H9 (cell line): ENCODE measurements around the gene PBX4. TPM values are rescaled to one million over a fixed set of nuclear protein-coding genes. Genes with fewer than 3 reads are reported as not detected.

Source experiments
- DNase-seq: peaks from one replicate; pipeline ENCODE4 v3.0.0-alpha.2; 2017
- H2AFZ ChIP-seq: one replicate; pipeline ENCODE4 v1.6.1; 2013; ENCODE audit warnings: mild to moderate bottlenecking, low read length, control low read depth, moderate library complexity
- H2AK5ac ChIP-seq: 2 replicates; pipeline ENCODE4 v1.6.1; 2013; ENCODE audit warnings: low read length, control low read depth, mixed read lengths; ENCODE audit not compliant: insufficient read length
- H2BK120ac ChIP-seq: one replicate; pipeline ENCODE4 v1.6.1; 2013; ENCODE audit warnings: low read depth, mild to moderate bottlenecking, low read length, control low read depth, inconsistent platforms; ENCODE audit not compliant: poor library complexity, severe bottlenecking
- H2BK12ac ChIP-seq: 2 replicates; pipeline ENCODE4 v1.6.1; 2013; ENCODE audit warnings: low read length, control low read depth, mixed read lengths, low read depth; ENCODE audit not compliant: insufficient read length
- H2BK15ac ChIP-seq: 2 replicates; pipeline ENCODE4 v1.6.1; 2013; ENCODE audit warnings: low read depth, low read length, control low read depth
- H2BK20ac ChIP-seq: one replicate; pipeline ENCODE4 v1.6.1; 2013; ENCODE audit warnings: low read depth, mild to moderate bottlenecking, low read length, control low read depth, inconsistent platforms; ENCODE audit not compliant: poor library complexity, severe bottlenecking
- H2BK5ac ChIP-seq: 2 replicates; pipeline ENCODE4 v1.6.1; 2013; ENCODE audit warnings: low read length, control low read depth, mixed read lengths; ENCODE audit not compliant: insufficient read length
- H3K14ac ChIP-seq: 2 replicates; pipeline ENCODE4 v1.6.1; 2013; ENCODE audit warnings: low read length, control low read depth; ENCODE audit not compliant: insufficient read depth
- H3K18ac ChIP-seq: 2 replicates; pipeline ENCODE4 v1.6.1; 2013; ENCODE audit warnings: low read depth, mild to moderate bottlenecking, mixed read lengths, low read length, control low read depth; ENCODE audit not compliant: insufficient read length
- H3K23ac ChIP-seq: 2 replicates; pipeline ENCODE4 v1.6.1; 2013; ENCODE audit warnings: low read length, control low read depth, mixed read lengths, low read depth; ENCODE audit not compliant: insufficient read length
- H3K23me2 ChIP-seq: 2 replicates; pipeline ENCODE4 v1.6.1; 2013; ENCODE audit warnings: low read depth, mild to moderate bottlenecking, mixed read lengths, low read length, control low read depth; ENCODE audit not compliant: insufficient read length, poor library complexity, severe bottlenecking
- H3K27ac ChIP-seq: 2 replicates; pipeline ENCODE4 v1.5.1; 2013; ENCODE audit warnings: low read length, control low read depth, mixed read lengths, low read depth; ENCODE audit not compliant: insufficient read length
- H3K27me3 ChIP-seq: 2 replicates; pipeline ENCODE4 v1.6.1; 2013; ENCODE audit warnings: low read length, control low read depth, inconsistent platforms; ENCODE audit not compliant: insufficient read depth
- H3K4ac ChIP-seq: 2 replicates; pipeline ENCODE4 v1.6.1; 2013; ENCODE audit warnings: low read depth, mild to moderate bottlenecking, control low read depth, inconsistent platforms, low read length, moderate library complexity
- H3K4me1 ChIP-seq: 2 replicates; pipeline ENCODE4 v1.6.1; 2013; ENCODE audit warnings: low read length, control low read depth, inconsistent platforms; ENCODE audit not compliant: insufficient read depth
- H3K4me2 ChIP-seq: 2 replicates; pipeline ENCODE4 v1.6.1; 2013; ENCODE audit warnings: low read length, control low read depth, mixed read lengths; ENCODE audit not compliant: insufficient read length, insufficient read depth
- H3K56ac ChIP-seq: 2 replicates; pipeline ENCODE4 v1.6.1; 2013; ENCODE audit warnings: low read depth, mild to moderate bottlenecking, mixed read lengths, low read length, control low read depth; ENCODE audit not compliant: insufficient read length
- H3K79me1 ChIP-seq: 2 replicates; pipeline ENCODE4 v1.6.1; 2013; ENCODE audit warnings: low read depth, mild to moderate bottlenecking, moderate library complexity, low read length, control low read depth, inconsistent platforms; ENCODE audit not compliant: insufficient read depth, poor library complexity, severe bottlenecking
- H3K79me2 ChIP-seq: 2 replicates; pipeline ENCODE4 v1.6.1; 2013; ENCODE audit warnings: low read length, control low read depth, inconsistent platforms; ENCODE audit not compliant: insufficient read depth
- H3K9ac ChIP-seq: 2 replicates; pipeline ENCODE4 v1.6.1; 2013; ENCODE audit warnings: low read length, control low read depth, mixed read lengths; ENCODE audit not compliant: insufficient read length; ENCODE audit errors: extremely low read depth
- H3K9me3 ChIP-seq: one replicate; pipeline ENCODE4 v1.6.1; 2013; ENCODE audit warnings: low read depth, low read length, inconsistent platforms; ENCODE audit not compliant: control insufficient read depth
- H3T11ph ChIP-seq: one replicate; pipeline ENCODE4 v1.6.1; 2013; ENCODE audit warnings: mild to moderate bottlenecking, low read length, control low read depth, inconsistent platforms
- H4K20me1 ChIP-seq: one replicate; pipeline ENCODE4 v1.6.1; 2013; ENCODE audit not compliant: control insufficient read depth, insufficient read length, insufficient read depth
- H4K5ac ChIP-seq: 2 replicates; pipeline ENCODE4 v1.6.1; 2013; ENCODE audit warnings: low read depth, mild to moderate bottlenecking, mixed read lengths, low read length, control low read depth; ENCODE audit not compliant: insufficient read length
- H4K8ac ChIP-seq: replicated peaks from 2 replicates; pipeline ENCODE4 v1.6.1; 2013; ENCODE audit warnings: low read length, control low read depth, mixed read lengths, low read depth; ENCODE audit not compliant: insufficient read length
- H4K91ac ChIP-seq: 2 replicates; pipeline ENCODE4 v1.6.1; 2013; ENCODE audit warnings: low read depth, mild to moderate bottlenecking, moderate library complexity, mixed read lengths, low read length, control low read depth; ENCODE audit not compliant: insufficient read length
- H3K27ac Mint-ChIP-seq, 3 experiments: 2 replicates in 2 of 3; 3 replicates in 1 of 3; pipeline ENCODE4 v1.8.0; 2020 to 2021; ENCODE audit warnings: mixed read lengths in 3 of 3, mild to moderate bottlenecking in 1 of 3, moderate library complexity in 1 of 3
- H3K27me3 Mint-ChIP-seq: 2 replicates; pipeline ENCODE4 v1.8.0; 2021; ENCODE audit warnings: low read depth, mild to moderate bottlenecking, moderate library complexity, mixed read lengths
- H3K36me3 Mint-ChIP-seq, 3 experiments: 2 replicates in 2 of 3; 3 replicates in 1 of 3; pipeline ENCODE4 v1.8.0; 2020 to 2021; ENCODE audit warnings: low read depth in 3 of 3, mixed read lengths in 3 of 3; ENCODE audit not compliant: insufficient read depth in 1 of 3
- H3K4me1 Mint-ChIP-seq, 2 experiments: 2 replicates each; pipeline ENCODE4 v1.8.0; 2020; ENCODE audit warnings: mixed read lengths in 2 of 2
- H3K4me3 Mint-ChIP-seq, 2 experiments: 2 replicates in 1 of 2; 3 replicates in 1 of 2; pipeline ENCODE4 v1.8.0; 2020 to 2021; ENCODE audit warnings: mild to moderate bottlenecking in 2 of 2, mixed read lengths in 2 of 2, moderate library complexity in 1 of 2
- H3K9me3 Mint-ChIP-seq, 2 experiments: 2 replicates in 1 of 2; 3 replicates in 1 of 2; pipeline ENCODE4 v1.8.0; 2020; ENCODE audit warnings: mild to moderate bottlenecking in 2 of 2, mixed read lengths in 2 of 2, moderate library complexity in 1 of 2
- WGBS: extraction: QIAGEN DNeasy Blood & Tissue Kit; methylation state at CpG from one replicate; pipeline ENCODE4 v1.1.7; 2013; ENCODE audit warnings: missing lambda C conversion rate, low lambda C conversion rate, mixed read lengths; ENCODE audit not compliant: insufficient read length; ENCODE audit errors: extremely low coverage; 5-methylcytosine and 5-hydroxymethylcytosine counted together
- total RNA-seq: library from RNA; stranded (reverse); gene quantifications from 2 replicates; pipeline ENCODE4 v1.2.1, GENCODE V29; 2021
- TF ChIP-seq, protein P1 (sequence below): fragments of 200-600 bp; sonication (generic); conservative IDR thresholded peaks from 3 replicates; pipeline ENCODE4 v1.8.0; 2021; ENCODE audit warnings: antibody characterized with exemption, mild to moderate bottlenecking

Gene PBX4
- total RNA-seq, 1 experiment from 2014 or later: 3.3 TPM

DNA sequence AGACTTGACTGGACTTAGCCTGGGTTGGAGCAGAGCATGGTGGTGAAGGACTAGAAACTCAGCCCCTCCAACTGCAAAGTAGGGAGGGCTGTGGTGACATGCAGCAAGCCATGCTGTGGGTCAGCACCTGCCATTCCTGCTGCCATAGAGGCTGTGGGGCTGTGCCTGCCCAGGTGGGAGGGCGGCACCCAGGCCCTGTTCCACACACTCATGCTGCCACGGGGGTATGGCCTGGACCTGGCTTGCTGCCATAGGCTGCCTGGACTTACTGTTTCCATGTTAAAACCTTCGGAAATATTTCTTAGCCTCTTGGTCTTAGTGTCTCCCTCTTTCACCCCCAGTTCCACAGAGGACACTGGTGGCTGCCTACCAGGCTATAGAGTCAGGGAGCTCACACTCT is 51.1 kb downstream of the PBX4 start:
- H3K4me3 Mint-ChIP-seq: no peak overlapping the region
- Histone ChIP-seq H2AK5ac (no peak overlapping the region), H3K9ac (no peak overlapping the region), H3K23ac (no peak overlapping the region), H3K4ac (no peak overlapping the region), H4K5ac (no peak overlapping the region), H2BK12ac (no peak overlapping the region), H2BK20ac (no peak overlapping the region), H2BK5ac (no peak overlapping the region), H3K9me3 (no peaks in the 10 kb centered on the region), H3T11ph (no peak overlapping the region), H2BK120ac (no peak overlapping the region), H3K14ac (no peak overlapping the region), H3K79me2 (no peaks in the 10 kb centered on the region), H2BK15ac (no peak overlapping the region), H4K8ac (no peak overlapping the region), H3K18ac (no peak overlapping the region), H4K20me1 (no peaks in the 10 kb centered on the region), H3K56ac (no peak overlapping the region), H3K4me1 (no peaks in the 10 kb centered on the region), H3K4me2 (no peak overlapping the region), H2AFZ (no peak overlapping the region), H3K27ac (no peak overlapping the region), H3K23me2 (no peaks in the 10 kb centered on the region), H4K91ac (no peak overlapping the region), H3K79me1 (no peaks in the 10 kb centered on the region), H3K27me3 (no peaks in the 10 kb centered on the region)
- TF ChIP-seq, protein P1, sequence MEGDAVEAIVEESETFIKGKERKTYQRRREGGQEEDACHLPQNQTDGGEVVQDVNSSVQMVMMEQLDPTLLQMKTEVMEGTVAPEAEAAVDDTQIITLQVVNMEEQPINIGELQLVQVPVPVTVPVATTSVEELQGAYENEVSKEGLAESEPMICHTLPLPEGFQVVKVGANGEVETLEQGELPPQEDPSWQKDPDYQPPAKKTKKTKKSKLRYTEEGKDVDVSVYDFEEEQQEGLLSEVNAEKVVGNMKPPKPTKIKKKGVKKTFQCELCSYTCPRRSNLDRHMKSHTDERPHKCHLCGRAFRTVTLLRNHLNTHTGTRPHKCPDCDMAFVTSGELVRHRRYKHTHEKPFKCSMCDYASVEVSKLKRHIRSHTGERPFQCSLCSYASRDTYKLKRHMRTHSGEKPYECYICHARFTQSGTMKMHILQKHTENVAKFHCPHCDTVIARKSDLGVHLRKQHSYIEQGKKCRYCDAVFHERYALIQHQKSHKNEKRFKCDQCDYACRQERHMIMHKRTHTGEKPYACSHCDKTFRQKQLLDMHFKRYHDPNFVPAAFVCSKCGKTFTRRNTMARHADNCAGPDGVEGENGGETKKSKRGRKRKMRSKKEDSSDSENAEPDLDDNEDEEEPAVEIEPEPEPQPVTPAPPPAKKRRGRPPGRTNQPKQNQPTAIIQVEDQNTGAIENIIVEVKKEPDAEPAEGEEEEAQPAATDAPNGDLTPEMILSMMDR: no peak
- WGBS: no CpG with 5 or more reads among the region's 3 CpGs
- no peak for DNase-seq
- H3K9me3 Mint-ChIP-seq: peaks cover 0 to 3% of the 10 kb centered on the region in 2 experiments; a peak in 1 of 5 replicates
- H3K4me1 Mint-ChIP-seq: peaks cover 8 to 10% of the 10 kb centered on the region in 2 experiments; a peak in 3 of 4 replicates
- H3K27ac Mint-ChIP-seq: no peak overlapping the region
- H3K27me3 Mint-ChIP-seq: peaks cover under 1% of the 10 kb centered on the region; the same call in 1 of the 2 replicates
- H3K36me3 Mint-ChIP-seq: peaks cover 15 to 21% (median 15%) of the 10 kb centered on the region in 3 experiments
